OCI-LY7 (cell line): ENCODE measurements around the gene SYCP2L. TPM values are rescaled to one million over a fixed set of nuclear protein-coding genes. Genes with fewer than 3 reads are reported as not detected.
A peak's percentile ranks its signal among the peaks of the same experiment; 100 is the strongest.

Experiments
- BruUV-seq: library from RNA; stranded (reverse); fragments of 400-500 nt; replicated peaks from 2 replicates; lab custom pipeline; 2021; lab: Mats Ljungman, UMichigan
- CTCF ChIA-PET: fragments of 300-600 bp; sonication (Branson Sonifier 250); formaldehyde crosslinking; loops from one replicate; lab custom pipeline; 2022; ENCODE audit warnings: antibody characterized with exemption; ENCODE audit not compliant: unreplicated experiment; lab: Charles Lee
- POLR2A ChIA-PET: fragments of 300-600 bp; sonication (Branson Sonifier 250); formaldehyde crosslinking; loops from one replicate; lab custom pipeline; 2022; ENCODE audit warnings: antibody characterized with exemption; lab: Charles Lee
- DNase-seq: peaks from one replicate; pipeline ENCODE4 v3.0.0-alpha.2; 2015; ENCODE audit warnings: low spot score
- H2AFZ ChIP-seq: fragments of 200-600 bp; sonication (generic), shearing (Covaris generic); 2 replicates; pipeline ENCODE4 v1.6.1; 2014; ENCODE audit warnings: mild to moderate bottlenecking, antibody characterized with exemption, low read length, moderate library complexity
- H3K27ac ChIP-seq: fragments of 200-600 bp; sonication (generic); 2 replicates; pipeline ENCODE4 v1.5.1; 2014; ENCODE audit warnings: mixed run types, low read depth, mild to moderate bottlenecking, moderate library complexity, low read length, inconsistent platforms; ENCODE audit not compliant: poor library complexity, severe bottlenecking
- H3K36me3 ChIP-seq: fragments of 200-600 bp; sonication (generic); 2 replicates; pipeline ENCODE4 v1.6.1; 2014; ENCODE audit warnings: mild to moderate bottlenecking, antibody characterized with exemption, low read length, moderate library complexity, mixed read lengths; ENCODE audit not compliant: insufficient read depth
- H3K4me1 ChIP-seq: fragments of 200-600 bp; sonication (generic); 2 replicates; pipeline ENCODE4 v1.5.1; 2014; ENCODE audit warnings: mild to moderate bottlenecking, low read length; ENCODE audit not compliant: insufficient read depth, poor library complexity, severe bottlenecking
- H3K4me2 ChIP-seq: fragments of 200-600 bp; sonication (generic); 2 replicates; pipeline ENCODE4 v1.6.1; 2014; ENCODE audit warnings: mild to moderate bottlenecking, low read length
- H3K4me3 ChIP-seq: fragments of 200-600 bp; sonication (generic); 2 replicates; pipeline ENCODE4 v1.5.1; 2014; ENCODE audit warnings: mild to moderate bottlenecking, low read depth, low read length; ENCODE audit not compliant: poor library complexity, severe bottlenecking
- H3K79me2 ChIP-seq: fragments of 200-600 bp; sonication (generic); 2 replicates; pipeline ENCODE4 v1.6.1; 2016; ENCODE audit warnings: low read depth, mild to moderate bottlenecking, low read length, moderate library complexity, mixed read lengths; ENCODE audit not compliant: insufficient read depth
- H3K9me2 ChIP-seq: fragments of 200-600 bp; sonication (generic); 2 replicates; pipeline ENCODE4 v1.6.1; 2016; ENCODE audit warnings: mild to moderate bottlenecking, low read length, mixed read lengths; ENCODE audit not compliant: insufficient read depth
- H3K9me3 ChIP-seq: fragments of 200-600 bp; sonication (generic); 2 replicates; pipeline ENCODE4 v1.6.1; 2014; ENCODE audit warnings: mild to moderate bottlenecking, mixed run types, low read length, mixed read lengths
- H4K20me1 ChIP-seq: fragments of 200-600 bp; sonication (generic); 2 replicates; pipeline ENCODE4 v1.6.1; 2014; ENCODE audit warnings: mild to moderate bottlenecking, antibody characterized with exemption, low read length, moderate library complexity, mixed read lengths; ENCODE audit not compliant: insufficient read depth
- EZH2phosphoT487 ChIP-seq: fragments of 200-600 bp; sonication (generic); IDR thresholded peaks from 2 replicates; pipeline ENCODE4 v1.6.1; 2018; ENCODE audit warnings: low read depth, borderline replicate concordance, mild to moderate bottlenecking, mixed run types, antibody characterized with exemption, low read length, moderate library complexity, mixed read lengths
- intact Hi-C: fragments of 100-400 bp; cut with micrococcal nuclease; formaldehyde crosslinking; loops from one replicate; pipeline ENCODE4 v1.10.0; 2022; ENCODE audit not compliant: unreplicated experiment
- total RNA-seq, 2 experiments: library from RNA; depleted of rRNA in 1 of 2; stranded (reverse); fragments of >200 nt in 1 of 2; shearing (Covaris generic) in 1 of 2; gene quantifications; 2 replicates each; pipeline ENCODE4 v1.2.3, GENCODE V29; 2014 to 2022
- TF ChIP-seq, protein P1 (sequence below): fragments of 200-600 bp; sonication (generic); conservative IDR thresholded peaks from 2 replicates; pipeline ENCODE4 v1.5.1; 2014; ENCODE audit warnings: mild to moderate bottlenecking, antibody characterized with exemption, low read length, moderate library complexity, mixed read lengths

Gene SYCP2L
- total RNA-seq, 2 experiments from 2014 or later, result 1.3 to 1.4 TPM

DNA sequence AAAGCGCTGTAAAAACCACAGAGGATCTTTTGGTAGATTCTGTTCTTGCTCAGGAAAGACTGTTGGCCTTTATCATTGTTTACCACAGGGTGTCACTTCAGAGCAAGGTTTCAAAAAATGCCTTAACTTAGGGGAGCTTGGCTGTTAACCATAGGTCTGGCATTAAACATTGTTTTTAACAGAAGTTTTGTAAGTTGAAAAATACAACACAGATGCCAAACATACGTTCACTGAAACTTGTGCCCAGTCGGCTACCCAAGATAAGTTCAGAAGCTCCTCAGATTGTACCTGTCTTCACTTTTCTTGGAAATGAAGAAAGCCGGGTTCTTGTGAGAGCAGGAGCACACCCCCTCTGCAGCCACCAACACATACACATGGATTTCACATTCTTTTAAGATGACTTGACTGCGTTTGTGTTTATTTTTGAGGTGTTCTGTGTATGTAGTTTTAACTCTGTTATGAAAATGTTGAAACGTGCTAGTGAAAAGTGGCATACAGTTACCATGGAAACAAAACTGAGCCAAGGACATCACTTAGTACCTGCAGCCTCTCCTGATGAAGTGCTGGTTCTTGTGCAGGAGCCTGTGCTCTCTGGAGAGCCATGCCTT, 64.9 kb downstream of the SYCP2L start:
- intact Hi-C loops, result loop anchor here (5.0 to 10.0 kb wide), 3 partner anchors 191 to 623 kb away; no protein-coding TSS in a partner anchor
- no peaks in the 10 kb centered on the region for H3K36me3 ChIP-seq
- H3K27ac ChIP-seq, result no peak overlapping the region
- DNase-seq, result peak; percentile 22
- no peak overlapping the region for H2AFZ ChIP-seq
- H3K4me3 ChIP-seq, result no peak overlapping the region
- no peak overlapping the region for H3K4me2 ChIP-seq
- H4K20me1 ChIP-seq, result no peaks in the 10 kb centered on the region
- TF ChIP-seq, protein P1, sequence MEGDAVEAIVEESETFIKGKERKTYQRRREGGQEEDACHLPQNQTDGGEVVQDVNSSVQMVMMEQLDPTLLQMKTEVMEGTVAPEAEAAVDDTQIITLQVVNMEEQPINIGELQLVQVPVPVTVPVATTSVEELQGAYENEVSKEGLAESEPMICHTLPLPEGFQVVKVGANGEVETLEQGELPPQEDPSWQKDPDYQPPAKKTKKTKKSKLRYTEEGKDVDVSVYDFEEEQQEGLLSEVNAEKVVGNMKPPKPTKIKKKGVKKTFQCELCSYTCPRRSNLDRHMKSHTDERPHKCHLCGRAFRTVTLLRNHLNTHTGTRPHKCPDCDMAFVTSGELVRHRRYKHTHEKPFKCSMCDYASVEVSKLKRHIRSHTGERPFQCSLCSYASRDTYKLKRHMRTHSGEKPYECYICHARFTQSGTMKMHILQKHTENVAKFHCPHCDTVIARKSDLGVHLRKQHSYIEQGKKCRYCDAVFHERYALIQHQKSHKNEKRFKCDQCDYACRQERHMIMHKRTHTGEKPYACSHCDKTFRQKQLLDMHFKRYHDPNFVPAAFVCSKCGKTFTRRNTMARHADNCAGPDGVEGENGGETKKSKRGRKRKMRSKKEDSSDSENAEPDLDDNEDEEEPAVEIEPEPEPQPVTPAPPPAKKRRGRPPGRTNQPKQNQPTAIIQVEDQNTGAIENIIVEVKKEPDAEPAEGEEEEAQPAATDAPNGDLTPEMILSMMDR, result peak; percentile 71
- no peak for TF ChIP-seq EZH2phosphoT487
- no peaks in the 10 kb centered on the region for H3K4me1 ChIP-seq
- no TSS peak for BruUV-seq
- ChIA-PET CTCF (no interaction called here), POLR2A (no interaction called here)
- no peaks in the 10 kb centered on the region for H3K9me2 ChIP-seq
- no peaks in the 10 kb centered on the region for H3K9me3 ChIP-seq
- no peaks in the 10 kb centered on the region for H3K79me2 ChIP-seq

DNA sequence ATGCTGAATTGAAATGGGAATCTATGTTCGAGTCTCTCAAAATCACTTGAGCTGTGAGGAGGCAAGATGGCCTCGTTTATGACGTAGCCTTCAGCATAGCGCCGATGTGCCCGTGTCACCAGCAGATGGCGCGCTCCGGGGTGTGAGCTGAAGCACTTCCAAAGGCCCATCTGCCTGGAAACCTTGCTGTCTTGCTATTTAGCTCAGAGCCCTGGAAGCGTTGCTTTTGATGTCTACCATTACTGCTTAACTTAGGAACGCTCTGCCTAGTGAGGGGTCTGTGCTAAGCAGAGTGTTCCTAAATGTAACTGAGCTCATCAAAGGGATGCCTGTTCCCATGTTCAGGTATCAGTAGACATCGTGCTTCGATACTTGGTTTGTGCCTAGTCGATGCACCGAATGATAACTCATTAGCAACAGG, 67.7 kb downstream of the SYCP2L start:
- Histone ChIP-seq H3K4me1 (no peaks in the 10 kb centered on the region), H2AFZ (0 out of 2 replicates have a peak overlapping the region, but pooled peaks have one; percentile 35), H3K9me3 (no peaks in the 10 kb centered on the region), H3K9me2 (no peaks in the 10 kb centered on the region), H4K20me1 (no peaks in the 10 kb centered on the region), H3K36me3 (no peaks in the 10 kb centered on the region), H3K4me3 (no peak overlapping the region), H3K4me2 (no peak overlapping the region), H3K79me2 (no peaks in the 10 kb centered on the region), H3K27ac (no peak overlapping the region)
- BruUV-seq, result no TSS peak
- intact Hi-C loops, result loop anchor here (1.0 to 10.0 kb wide), 4 partner anchors 115 to 620 kb away; no protein-coding TSS in a partner anchor
- peak; percentile 71 for DNase-seq
- ChIA-PET POLR2A (no interaction called here), CTCF (interaction anchor here (0.5 to 1.6 kb wide), 3 partner anchors 55 to 114 kb away, joined by 3 to 5 read pairs (median 3); no protein-coding TSS in a partner anchor)
- TF ChIP-seq, protein P1, result peak; percentile 92
- no peak for TF ChIP-seq EZH2phosphoT487

DNA sequence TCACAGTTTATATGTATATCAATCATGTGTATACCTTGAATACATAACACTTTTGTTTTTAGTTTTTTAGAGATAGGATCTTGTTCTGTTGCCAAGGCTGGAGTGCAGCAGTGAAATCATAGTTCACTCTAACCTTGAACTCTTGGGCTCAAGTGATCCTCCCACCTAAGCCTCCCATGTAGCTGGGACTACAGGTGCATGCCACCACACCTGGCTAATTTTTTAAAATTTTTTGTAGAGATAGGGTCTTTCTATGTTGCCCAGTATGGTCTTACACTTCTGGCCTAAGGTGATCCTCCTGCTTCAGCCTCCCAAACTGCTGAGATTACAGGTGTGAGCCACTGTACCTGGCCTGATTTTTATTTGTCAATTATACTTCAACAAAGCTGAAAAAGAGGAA, 69.9 kb downstream of the SYCP2L start:
- Histone ChIP-seq H4K20me1 (no peaks in the 10 kb centered on the region), H3K9me2 (no peaks in the 10 kb centered on the region), H3K9me3 (no peaks in the 10 kb centered on the region), H3K27ac (no peak overlapping the region), H3K4me2 (no peak overlapping the region), H3K4me3 (no peak overlapping the region), H2AFZ (no peak overlapping the region), H3K79me2 (no peaks in the 10 kb centered on the region), H3K36me3 (no peaks in the 10 kb centered on the region), H3K4me1 (no peaks in the 10 kb centered on the region)
- CTCF ChIA-PET, result interaction anchor here (0.6 kb wide), 1 partner anchor 254 kb away, joined by 3 read pairs; no protein-coding TSS in a partner anchor
- BruUV-seq, result no TSS peak
- POLR2A ChIA-PET, result no interaction called here
- TF ChIP-seq, protein P1, result no peak
- no peak for TF ChIP-seq EZH2phosphoT487
- intact Hi-C loops, result loop anchor here (10.0 kb wide), 1 partner anchor 618 kb away; no protein-coding TSS in a partner anchor
- no peak for DNase-seq
